Hematopoietic multipotent progenitor cell (in vitro differentiated cells): ENCODE data around the gene SYT9. TPM values are rescaled to one million over a fixed set of nuclear protein-coding genes. Genes with fewer than 3 reads are reported as not detected.

Source experiments
- DNase-seq, 3 donors: peaks; one replicate each; pipeline ENCODE4 v3.0.0-alpha.2; 2011 to 2015; ENCODE audit warnings: low read depth in 2 of 3, low spot score in 2 of 3
- total RNA-seq: library from RNA; depleted of rRNA; stranded (reverse); fragments of >200 nt; gene quantifications from one replicate; pipeline ENCODE4 v1.2.3, GENCODE V29; 2012

SYT9 gene
- total RNA-seq, 1 donor, result under 0.01 TPM

- no peak for DNase-seq
These were observed 171.0 kb downstream of the SYT9 start for GRCh38 chr11:7422544-7423331.

- DNase-seq, result no peak
These were observed 172.2 kb downstream of the SYT9 start for GRCh38 chr11:7423946-7424345.

- DNase-seq, result no peak
These were observed 176.0 kb downstream of the SYT9 start for GRCh38 chr11:7427733-7428132.

GRCh38 chr11:7428196-7428595 lies 176.5 kb downstream of the SYT9 start:
- DNase-seq, result no peak

- DNase-seq, result no peak
These were observed 178.8 kb downstream of the SYT9 start for GRCh38 chr11:7430496-7430895.

- no peak for DNase-seq
These were observed 183.5 kb downstream of the SYT9 start for GRCh38 chr11:7435176-7435575.

GRCh38 chr11:7436146-7436545 lies 184.4 kb downstream of the SYT9 start:
- DNase-seq, result no peak

- peak in 1 of 3 donors; percentile 63 for DNase-seq
These were observed 185.0 kb downstream of the SYT9 start for GRCh38 chr11:7436657-7437056.

- DNase-seq, result no peak
These were observed 186.0 kb downstream of the SYT9 start for GRCh38 chr11:7437696-7438095.

GRCh38 chr11:7439746-7440320 lies 188.1 kb downstream of the SYT9 start:
- DNase-seq, result no peak

- peak; percentile 23 to 75 (median 42) for DNase-seq
These were observed 191.0 kb downstream of the SYT9 start for GRCh38 chr11:7442588-7443215.

- DNase-seq, result no peak
These were observed 192.6 kb downstream of the SYT9 start for GRCh38 chr11:7444091-7444981.

GRCh38 chr11:7445564-7445963 lies 193.9 kb downstream of the SYT9 start:
- DNase-seq, result no peak

- no peak for DNase-seq
These were observed 196.5 kb downstream of the SYT9 start for GRCh38 chr11:7448201-7448600.

- DNase-seq, result no peak
These were observed 197.6 kb downstream of the SYT9 start for GRCh38 chr11:7449211-7449840.

- DNase-seq, result no peak
These were observed 198.1 kb downstream of the SYT9 start for GRCh38 chr11:7449841-7450214.

GRCh38 chr11:7450836-7451235 lies 199.1 kb downstream of the SYT9 start:
- no peak for DNase-seq

GRCh38 chr11:7451520-7451919 lies 199.8 kb downstream of the SYT9 start:
- no peak for DNase-seq

GRCh38 chr11:7451952-7452494 lies 200.3 kb downstream of the SYT9 start:
- DNase-seq, result no peak

- DNase-seq, result no peak
These were observed 203.2 kb downstream of the SYT9 start for GRCh38 chr11:7454854-7455253.
